GM11168 (cell line): ENCODE data around the gene KCTD4.

ENCODE experiments used
- in situ Hi-C: fragments of 300-500 bp; cut with MboI; formaldehyde crosslinking; loops from one replicate; pipeline ENCODE4 v1.12.0; 2022; ENCODE audit warnings: low sequenced_read_pairs; ENCODE audit not compliant: unreplicated experiment

The KCTD4 gene

DNA sequence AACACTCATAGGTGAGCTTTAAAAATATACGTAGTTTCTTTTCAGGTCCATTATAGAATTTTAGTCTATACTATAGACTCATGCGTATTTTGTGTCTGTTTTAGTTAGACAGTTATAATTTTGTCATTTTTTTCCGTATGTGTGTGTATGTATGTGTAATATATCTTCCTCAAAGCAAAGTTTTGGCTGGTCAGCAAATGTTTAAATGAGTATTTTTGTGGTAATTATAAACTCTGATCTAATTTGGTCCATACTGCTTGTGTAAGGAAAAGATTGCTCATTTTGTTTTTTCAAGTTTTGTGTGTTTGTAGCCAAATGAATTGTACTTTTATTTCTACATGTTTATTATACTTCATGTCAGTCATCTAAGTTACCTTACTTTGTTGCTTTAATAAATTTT is 20.5 kb downstream of the KCTD4 start:
- in situ Hi-C loops: no loop called here

DNA sequence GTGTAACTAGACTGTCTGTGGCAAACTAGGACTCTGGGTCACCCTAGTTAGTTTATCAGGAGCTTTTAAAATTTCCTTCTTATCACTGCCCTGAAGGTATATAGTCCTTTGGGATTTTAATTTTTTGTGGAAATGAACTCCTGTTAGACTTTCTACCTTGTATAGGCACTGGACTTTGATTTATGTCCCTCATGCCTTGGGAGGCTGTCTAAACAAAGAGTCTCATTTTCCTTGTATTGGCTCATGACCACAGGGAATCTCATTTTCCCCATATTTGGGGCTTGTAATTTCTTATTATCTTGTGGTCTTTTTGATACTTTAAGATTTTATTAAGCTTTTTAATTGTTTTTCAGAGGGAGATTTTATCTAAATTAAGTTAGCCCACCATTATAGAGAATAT is 21.4 kb downstream of the KCTD4 start:
- in situ Hi-C loops: no loop called here

DNA sequence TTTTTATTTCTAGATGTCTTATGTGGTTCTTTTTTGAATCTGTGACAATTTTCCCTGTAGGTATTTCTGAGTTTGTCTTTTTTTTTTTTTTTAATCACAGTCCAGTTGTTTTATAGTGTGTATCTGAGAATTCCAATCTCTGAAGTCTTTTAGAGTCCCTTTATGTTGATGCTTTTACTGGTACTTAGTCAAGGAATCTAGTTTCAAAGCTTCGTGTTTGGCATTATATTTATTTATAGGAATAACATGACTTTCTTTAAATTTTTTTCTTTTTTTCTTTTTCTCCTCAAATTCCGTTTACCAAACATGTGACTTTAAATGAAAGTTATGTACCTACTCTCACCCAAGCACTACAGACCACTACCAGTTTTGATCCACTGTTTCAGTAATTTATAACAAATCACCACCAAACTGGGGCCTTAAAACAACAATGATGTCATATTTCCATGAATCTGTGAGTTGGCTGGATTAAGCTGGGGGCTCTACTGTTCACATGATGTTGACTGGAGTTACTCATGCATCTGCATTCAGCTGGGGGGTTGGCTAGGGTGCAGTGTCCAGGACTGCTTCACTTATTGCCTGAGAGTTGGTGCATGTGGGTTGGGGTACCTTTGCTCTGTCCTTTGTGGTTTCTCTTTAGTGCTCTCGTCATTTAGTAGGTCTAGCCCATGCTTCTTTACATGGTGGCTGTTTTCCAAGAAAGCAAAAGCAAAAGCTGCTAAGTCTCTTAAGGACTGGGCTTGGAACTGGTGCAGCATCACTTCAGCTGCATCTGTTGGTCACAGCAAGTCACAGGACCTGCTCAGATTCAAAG is 22.3 kb downstream of the KCTD4 start:
- in situ Hi-C loops: no loop called here

DNA sequence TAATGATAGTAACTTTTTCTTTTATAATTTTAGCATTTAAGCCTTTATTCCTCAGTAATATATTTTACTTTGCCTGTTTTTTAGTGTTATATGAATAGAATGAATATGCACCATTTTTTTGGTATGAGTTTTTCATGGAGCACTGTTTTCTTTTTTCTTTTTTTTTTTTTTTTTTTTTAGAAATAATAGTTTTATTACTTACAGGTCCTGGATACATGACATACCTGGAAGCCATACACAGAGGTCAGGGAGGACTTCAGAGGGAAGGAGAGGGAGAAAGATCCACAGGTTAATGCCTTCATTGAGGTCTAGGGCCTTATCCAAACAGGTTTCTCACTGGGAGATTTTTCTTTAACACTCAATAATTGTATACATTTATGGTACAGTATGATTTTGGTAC is 26.4 kb downstream of the KCTD4 start:
- in situ Hi-C loops: no loop called here

DNA sequence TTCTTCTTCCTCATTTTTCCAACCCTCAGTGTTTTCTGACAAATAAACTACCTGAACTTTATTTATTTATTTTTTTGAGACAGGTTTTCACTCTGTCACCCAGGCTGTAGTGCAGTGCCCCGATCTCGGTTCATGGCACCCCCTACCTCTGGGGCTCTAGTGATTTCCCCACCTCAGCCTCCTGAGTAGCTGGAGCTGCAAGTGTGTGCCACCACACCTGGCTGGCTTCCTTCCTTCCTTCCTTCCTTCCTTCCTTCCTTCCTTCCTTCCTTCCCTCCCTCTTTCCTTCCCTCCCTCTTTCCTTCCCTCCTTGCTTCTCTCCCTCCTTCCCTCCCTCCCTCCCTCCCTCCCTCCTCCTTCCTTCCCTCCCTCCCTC is 32.3 kb downstream of the KCTD4 start:
- in situ Hi-C loops: no loop called here

DNA sequence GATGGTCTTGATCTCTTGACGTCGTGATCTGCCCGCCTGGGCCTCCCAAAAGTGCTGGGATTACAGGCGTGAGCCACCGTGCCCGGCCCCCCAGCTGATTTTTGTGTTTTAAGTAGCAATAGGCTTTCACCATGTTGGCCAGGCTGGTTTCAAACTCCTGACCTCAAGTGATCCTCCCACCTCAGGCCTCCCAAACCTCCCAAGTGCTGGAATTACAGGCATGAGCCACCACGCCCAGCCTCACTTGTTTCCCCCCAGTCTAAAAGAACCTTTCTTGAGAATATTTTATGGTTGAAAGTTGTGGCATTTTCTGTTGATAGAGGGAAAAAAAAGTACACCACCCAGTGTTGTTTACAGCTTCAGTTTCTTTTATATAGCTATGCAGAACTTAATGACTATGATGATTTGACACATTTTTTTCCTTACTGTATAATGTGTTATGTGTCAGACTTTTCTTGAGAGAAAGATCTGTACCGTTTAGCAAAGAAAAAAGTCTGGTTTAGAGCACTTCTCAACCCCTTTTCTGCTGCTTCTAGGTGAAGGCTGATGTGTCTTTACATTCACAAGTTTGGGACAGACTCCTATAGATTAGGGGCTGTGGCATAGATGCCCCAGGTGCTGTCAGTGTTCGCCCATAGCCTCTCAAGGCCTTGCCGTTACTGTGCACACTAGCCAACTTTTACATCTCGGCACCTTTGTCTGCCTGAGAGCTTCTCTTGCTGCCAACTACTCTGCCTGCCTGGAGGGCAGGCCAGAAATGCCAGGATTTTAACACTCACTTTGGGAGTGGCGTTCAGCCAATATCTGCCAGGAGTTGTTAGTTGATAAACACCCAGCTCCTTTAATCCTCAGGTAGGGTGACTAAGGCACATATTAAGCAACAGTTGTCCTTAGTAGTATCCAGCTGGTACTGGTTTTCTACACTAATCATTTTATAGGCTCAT is 33.0 kb downstream of the KCTD4 start:
- in situ Hi-C loops: no loop called here

DNA sequence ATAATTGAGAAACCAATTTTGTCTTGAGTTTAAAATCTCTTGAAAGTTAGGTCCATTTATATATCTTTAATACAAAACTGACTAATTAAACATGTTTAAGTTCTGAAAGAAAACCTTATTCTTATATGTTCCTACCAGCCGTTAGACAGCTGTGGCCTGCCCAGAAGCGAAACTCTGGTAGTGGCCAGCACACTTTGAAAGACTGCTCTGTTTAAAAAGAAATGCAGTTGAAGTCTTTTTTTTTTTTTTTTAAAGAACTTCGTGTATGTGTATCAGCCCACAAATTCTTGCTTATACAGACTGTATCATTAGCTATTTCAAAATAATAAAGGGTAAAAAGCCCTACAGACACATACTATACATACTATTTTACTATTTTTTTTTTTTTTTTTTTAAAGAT is 34.0 kb downstream of the KCTD4 start:
- in situ Hi-C loops: no loop called here

DNA sequence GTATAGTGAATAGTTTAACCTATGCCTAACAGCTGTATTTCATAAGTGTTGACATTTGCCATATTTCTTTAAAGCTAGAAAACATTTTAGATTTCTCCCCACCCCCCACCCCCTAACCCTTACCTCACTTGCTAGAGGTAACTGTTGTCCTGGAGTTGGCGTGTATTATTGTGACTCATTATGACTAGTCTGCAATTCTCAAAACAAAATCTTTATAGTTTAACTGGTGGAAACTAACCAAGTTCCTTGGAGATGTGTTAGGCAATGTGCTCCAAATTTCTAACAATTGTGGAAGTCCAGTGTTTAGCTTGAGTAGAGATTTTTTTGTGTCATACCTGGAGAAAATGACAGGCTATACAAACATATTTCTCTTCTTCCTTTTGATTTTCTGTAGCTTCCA is 38.0 kb downstream of the KCTD4 start:
- in situ Hi-C loops: no loop called here

DNA sequence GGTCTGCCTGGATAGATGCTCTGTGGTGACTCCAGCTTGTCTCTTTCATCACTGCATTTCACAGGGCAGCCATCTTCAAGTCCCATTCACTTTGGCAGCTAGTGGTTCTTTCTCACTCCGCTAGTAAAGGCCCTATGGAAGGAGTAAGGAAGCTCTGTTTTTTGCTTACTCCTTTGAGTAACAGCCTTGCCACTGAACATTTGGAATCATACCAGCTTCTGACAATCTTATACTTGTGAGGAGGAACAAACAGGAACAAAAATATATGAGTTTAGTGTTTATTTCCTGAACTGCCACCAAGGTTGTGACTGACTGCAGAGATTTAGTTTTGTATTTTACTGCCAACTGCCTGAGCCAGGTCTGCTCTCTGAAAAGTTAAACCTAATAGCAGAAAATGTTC is 38.7 kb downstream of the KCTD4 start:
- in situ Hi-C loops: no loop called here

DNA sequence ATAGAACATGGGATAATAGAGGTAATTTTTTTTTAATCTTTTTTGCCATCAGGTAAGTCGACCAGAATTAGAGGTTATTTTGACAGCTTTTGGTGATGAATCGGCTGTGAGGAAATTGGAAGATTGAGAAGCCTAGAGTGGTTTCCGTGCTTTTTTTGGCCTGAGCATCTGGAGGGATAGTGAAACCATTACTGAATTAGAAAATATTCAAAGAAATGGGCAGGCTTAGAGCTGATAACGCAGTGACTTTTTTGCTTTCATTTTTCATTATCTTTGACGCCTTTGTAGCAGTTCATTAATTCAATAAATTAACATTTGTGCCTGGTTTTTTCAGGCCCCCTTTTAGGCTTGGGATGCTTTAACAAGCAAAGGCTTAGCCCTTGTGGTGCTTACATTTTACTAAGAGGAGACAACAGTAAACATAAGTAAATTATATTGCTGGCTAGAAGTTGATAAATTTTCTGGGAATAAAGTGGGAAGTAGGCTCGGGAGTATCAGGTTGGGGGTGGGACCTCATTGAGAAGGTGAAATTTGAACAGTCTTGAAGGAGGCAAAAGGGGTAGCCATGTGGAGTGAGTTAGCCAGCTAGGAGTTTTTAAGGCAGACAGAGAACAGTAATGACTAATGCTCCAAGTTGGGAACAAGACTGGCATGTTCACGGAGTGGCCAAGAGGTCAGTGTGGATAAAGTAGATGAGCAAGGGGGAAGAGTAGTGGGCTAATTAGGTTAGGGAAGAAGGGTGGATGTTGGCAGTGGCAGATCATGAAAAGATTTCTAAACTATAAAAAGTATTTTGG is 44.1 kb downstream of the KCTD4 start:
- in situ Hi-C loops: no loop called here

DNA sequence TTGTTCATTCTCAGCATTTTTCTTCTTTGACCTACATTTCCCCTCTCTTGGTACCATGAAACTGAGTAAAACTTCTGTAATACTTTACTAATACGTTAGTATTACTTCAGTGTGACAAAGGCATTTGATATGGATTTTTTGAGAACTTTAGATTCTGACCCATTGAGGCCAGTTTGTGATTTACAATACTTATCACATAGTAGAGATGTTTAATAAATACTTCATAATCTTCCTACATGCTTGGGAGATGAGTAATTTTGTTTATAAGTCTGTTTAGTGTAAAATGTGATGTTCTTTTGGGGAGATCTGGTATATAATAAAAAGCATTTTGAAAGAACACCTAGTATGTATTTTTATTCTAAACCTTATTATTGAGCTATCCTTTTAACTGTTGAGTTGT is 50.9 kb downstream of the KCTD4 start:
- in situ Hi-C loops: no loop called here

DNA sequence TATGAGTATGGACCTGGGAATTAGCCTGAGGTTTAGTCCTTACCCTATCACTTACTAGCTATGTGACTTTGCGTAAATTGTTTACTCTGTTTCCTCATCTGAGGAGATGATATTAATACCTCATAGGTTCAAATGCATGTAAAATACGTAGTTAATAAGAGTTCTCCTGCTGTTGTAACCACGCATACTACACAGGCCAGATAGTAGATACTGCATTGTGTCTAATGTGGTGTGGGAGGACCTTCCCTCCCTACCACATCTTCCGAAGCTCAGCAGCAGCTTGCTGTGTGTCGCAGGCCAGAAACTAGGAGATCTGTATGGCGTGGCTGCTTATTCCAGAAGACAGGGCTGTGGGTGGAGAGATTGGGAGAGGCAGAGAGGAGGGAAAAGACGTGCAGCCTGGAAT is 57.5 kb downstream of the KCTD4 start:
- in situ Hi-C loops: no loop called here
